Activated CD4-positive, alpha-beta T cell treated with anti-CD3 and anti-CD28 coated beads for 1 hour (primary cell): Measurements from ENCODE around the gene OR10H4.
"Not testable (repeated sequence)": the region's sequence is repeated elsewhere in the genome, so short reads cannot be mapped to it uniquely, and the experiment has no call there.

Experiments
- DNase-seq: peaks from one replicate; pipeline ENCODE4 v3.0.0-alpha.2; 2020

Gene OR10H4

GRCh38 chr19:15948223-15949058 is at the start of gene OR10H4:
OR10H4 (plus strand) TSS chr19:15949008; CDS start chr19:15949008, 0 bp downstream.
- DNase-seq, result no peak

- DNase-seq, result not testable (repeated sequence)
Observed at GRCh38 chr19:15899561-15899960, 49.2 kb upstream of the OR10H4 start.

- not testable (repeated sequence) for DNase-seq
Observed at GRCh38 chr19:15900032-15900431, 48.8 kb upstream of the OR10H4 start.

- no peak for DNase-seq
Observed at GRCh38 chr19:15900504-15900903, 48.3 kb upstream of the OR10H4 start.

GRCh38 chr19:15902254-15902653 is 46.6 kb upstream of the OR10H4 start:
- no peak for DNase-seq

GRCh38 chr19:15902898-15903297 is 45.9 kb upstream of the OR10H4 start:
- DNase-seq, result not testable (repeated sequence)

GRCh38 chr19:15905026-15905425 is 43.8 kb upstream of the OR10H4 start:
- no peak for DNase-seq

- no peak for DNase-seq
Observed at GRCh38 chr19:15911599-15912235, 37.1 kb upstream of the OR10H4 start.

- no peak for DNase-seq
Observed at GRCh38 chr19:15913384-15913783, 35.4 kb upstream of the OR10H4 start.

GRCh38 chr19:15913830-15914229 is 35.0 kb upstream of the OR10H4 start:
- DNase-seq, result no peak

GRCh38 chr19:15915109-15915508 is 33.7 kb upstream of the OR10H4 start:
- no peak for DNase-seq

GRCh38 chr19:15919243-15919642 is 29.6 kb upstream of the OR10H4 start:
- no peak for DNase-seq

- DNase-seq, result no peak
Observed at GRCh38 chr19:15922021-15922420, 26.8 kb upstream of the OR10H4 start.

- no peak for DNase-seq
Observed at GRCh38 chr19:15923702-15924101, 25.1 kb upstream of the OR10H4 start.

- DNase-seq, result no peak
Observed at GRCh38 chr19:15926484-15926883, 22.3 kb upstream of the OR10H4 start.

GRCh38 chr19:15928321-15928720 is 20.5 kb upstream of the OR10H4 start:
- DNase-seq, result no peak

- not testable (repeated sequence) for DNase-seq
Observed at GRCh38 chr19:15933761-15934331, 15.0 kb upstream of the OR10H4 start.

- no peak for DNase-seq
Observed at GRCh38 chr19:15934332-15935078, 14.3 kb upstream of the OR10H4 start, which contains the start of gene CYP4F11. CYP4F11 (minus strand) TSS chr19:15934529; CDS start chr19:15934408, 121 bp downstream.

GRCh38 chr19:15935167-15935702 is 13.6 kb upstream of the OR10H4 start:
- no peak for DNase-seq

GRCh38 chr19:15936173-15936572 is 12.6 kb upstream of the OR10H4 start:
- no peak for DNase-seq

- DNase-seq, result no peak
Observed at GRCh38 chr19:15936950-15937349, 11.9 kb upstream of the OR10H4 start.

- no peak for DNase-seq
Observed at GRCh38 chr19:15937771-15938170, 11.0 kb upstream of the OR10H4 start.

- no peak for DNase-seq
Observed at GRCh38 chr19:15944401-15944800, 4.4 kb upstream of the OR10H4 start.
